Measurements from ENCODE around the gene UBE2R2. TPM values are rescaled to one million over a fixed set of nuclear protein-coding genes. Genes with fewer than 3 reads are reported as not detected.

The UBE2R2 gene
- total RNA-seq, 4 donors from 2014 or later = 29.7 to 39.9 (median 34.8) TPM

DNA sequence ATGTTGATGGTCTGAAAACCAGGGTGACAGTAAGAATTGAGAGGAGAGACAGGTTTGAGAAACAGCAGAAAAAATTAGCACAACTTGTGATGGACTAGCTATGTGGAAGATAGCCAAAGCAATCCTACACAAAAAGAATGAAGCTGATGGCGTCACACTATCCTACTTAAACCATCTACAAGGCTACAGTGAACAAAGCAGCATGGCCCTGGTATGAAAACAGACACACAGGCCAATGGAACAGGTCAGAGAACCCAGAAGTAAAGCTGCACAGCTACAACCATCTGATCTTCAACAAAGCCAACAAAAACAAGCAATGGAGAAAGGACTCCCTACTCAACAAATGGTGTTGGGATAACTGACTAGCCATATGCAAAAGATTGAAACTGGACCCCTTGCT lies 7.5 kb upstream of the UBE2R2 start:
- TF ChIP-seq, protein P1, sequence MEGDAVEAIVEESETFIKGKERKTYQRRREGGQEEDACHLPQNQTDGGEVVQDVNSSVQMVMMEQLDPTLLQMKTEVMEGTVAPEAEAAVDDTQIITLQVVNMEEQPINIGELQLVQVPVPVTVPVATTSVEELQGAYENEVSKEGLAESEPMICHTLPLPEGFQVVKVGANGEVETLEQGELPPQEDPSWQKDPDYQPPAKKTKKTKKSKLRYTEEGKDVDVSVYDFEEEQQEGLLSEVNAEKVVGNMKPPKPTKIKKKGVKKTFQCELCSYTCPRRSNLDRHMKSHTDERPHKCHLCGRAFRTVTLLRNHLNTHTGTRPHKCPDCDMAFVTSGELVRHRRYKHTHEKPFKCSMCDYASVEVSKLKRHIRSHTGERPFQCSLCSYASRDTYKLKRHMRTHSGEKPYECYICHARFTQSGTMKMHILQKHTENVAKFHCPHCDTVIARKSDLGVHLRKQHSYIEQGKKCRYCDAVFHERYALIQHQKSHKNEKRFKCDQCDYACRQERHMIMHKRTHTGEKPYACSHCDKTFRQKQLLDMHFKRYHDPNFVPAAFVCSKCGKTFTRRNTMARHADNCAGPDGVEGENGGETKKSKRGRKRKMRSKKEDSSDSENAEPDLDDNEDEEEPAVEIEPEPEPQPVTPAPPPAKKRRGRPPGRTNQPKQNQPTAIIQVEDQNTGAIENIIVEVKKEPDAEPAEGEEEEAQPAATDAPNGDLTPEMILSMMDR (IDR thresholded peaks at IDR 0.05) = no peak
- no peak for TF ChIP-seq POLR2A (IDR thresholded peaks at IDR 0.05)
- DNase-seq = no peak
- Histone ChIP-seq H3K27me3 (no peaks in the 10 kb centered on the region), H3K4me3 (no peak overlapping the region), H3K27ac (no peak overlapping the region), H3K9me3 (no peaks in the 10 kb centered on the region), H3K36me3 (no peaks in the 10 kb centered on the region), H3K4me1 (peaks cover 0 to 8% (median 1%) of the 10 kb centered on the region in 4 donors)

DNA sequence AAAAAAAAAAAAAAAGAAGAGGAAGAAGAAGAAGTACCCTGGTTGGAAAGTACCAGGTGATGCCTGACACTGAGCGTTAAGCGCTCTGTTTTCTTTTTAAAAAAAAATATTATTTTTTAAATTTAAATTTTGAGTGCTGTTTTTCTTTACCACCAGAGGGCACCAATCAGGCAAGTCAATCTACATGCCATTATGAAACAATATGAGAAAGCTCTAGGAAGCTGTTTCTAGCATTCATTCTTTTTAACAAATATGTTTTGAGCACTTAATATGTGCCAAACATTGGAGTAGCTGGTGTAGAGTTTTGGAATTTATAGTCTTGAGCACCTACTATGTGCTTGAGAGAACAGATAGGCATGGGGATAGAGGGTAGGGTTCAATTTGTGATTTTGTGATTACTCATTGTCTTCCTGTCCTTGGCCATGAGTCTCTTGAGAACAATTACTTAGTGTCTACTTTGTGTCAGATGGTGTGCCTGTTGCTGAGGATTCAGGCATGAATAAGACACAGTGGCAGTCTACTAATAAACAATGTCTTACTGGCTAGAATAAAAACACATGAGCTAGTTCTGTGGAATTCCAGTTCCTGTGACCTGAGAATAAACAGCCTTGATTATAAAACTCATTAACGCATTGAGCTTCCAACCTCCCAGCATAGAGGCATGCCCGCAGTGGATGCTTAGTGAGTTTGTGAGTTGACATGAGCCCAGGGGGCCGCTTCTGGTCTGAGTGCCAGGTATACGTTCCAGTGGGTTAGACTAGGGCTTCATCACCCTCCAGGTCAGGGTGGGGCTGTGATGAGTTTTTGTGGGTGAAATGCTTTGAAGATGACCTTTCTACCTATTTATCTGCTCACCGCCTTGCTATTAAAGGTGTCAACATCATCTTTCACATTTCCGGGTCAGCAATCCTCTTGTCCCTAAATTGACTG lies 3.0 kb upstream of the UBE2R2 start:
- Histone ChIP-seq H3K4me3 (no peak overlapping the region), H3K27ac (peak overlapping the region; percentile 34 to 100 (median 99)), H3K27me3 (no peaks in the 10 kb centered on the region), H3K9me3 (no peaks in the 10 kb centered on the region), H3K36me3 (no peaks in the 10 kb centered on the region), H3K4me1 (peaks cover 0 to 31% (median 4%) of the 10 kb centered on the region in 4 donors)
- peak in 2 of 3 donors; percentile 61 to 65 for DNase-seq
- no peak for TF ChIP-seq POLR2A (IDR thresholded peaks at IDR 0.05)
- TF ChIP-seq, protein P1 (IDR thresholded peaks at IDR 0.05) = peak; percentile 65 to 79 (median 70)

DNA sequence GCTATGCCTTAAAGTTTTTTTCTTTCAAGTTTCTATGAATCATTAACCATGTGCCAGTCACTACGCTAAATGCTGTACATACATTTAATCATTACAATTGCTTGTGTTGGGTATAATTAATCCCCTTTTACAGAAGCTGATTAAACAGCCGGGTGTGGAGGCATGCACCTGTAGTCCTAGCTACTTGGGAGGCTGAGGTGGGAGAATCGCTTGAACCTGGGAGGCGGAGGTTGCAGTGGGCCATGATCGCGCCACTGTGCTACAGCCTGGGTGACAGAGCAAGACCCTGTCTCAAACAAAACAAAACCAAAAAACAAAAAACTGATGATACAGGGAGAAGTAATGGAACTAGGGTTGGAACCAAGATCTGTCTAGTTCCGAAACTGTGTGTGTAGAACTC lies 1.2 kb upstream of the UBE2R2 start:
- no peak for DNase-seq
- H3K9me3 ChIP-seq = no peaks in the 10 kb centered on the region

DNA sequence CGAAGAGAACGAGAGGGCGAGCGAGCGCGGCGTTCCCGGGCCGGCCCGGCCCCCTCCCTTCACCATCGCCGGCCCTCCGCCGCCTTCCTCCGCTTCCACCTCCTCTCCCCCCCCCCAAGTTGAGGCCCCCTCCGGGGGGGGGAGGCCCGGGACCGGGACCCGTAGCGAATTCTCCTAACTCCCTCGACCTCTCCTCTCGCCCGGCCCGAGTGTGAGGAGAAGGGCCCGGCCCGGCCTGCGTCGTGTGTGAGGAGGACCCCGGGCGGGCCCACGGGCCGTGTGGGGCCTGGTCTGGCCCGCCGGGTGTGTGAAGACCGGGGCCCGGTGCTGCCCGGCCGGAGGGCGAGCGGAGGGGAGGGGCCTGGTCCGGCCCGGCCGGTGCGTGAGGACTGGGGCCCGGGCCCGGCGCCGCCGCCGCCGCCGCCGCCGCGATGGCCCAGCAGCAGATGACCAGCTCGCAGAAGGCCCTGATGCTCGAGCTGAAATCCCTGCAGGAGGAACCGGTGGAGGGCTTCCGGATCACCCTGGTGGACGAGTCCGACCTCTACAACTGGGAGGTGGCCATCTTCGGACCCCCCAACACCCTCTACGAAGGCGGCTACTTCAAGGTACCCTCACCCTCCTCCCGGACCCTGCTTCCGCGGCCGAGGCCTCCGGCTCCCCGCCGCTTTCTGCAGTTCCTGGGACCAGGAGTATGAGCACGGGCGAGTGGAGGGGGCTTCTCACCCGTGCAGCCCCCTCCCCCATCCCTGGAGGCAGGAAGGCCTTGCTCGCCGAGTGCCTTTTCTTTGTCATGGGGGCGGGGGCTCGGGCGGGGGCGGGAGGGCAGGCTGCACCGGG lies 587 bp downstream of the UBE2R2 start:
- Histone ChIP-seq H3K27ac (peak overlapping the region; percentile 99 to 100 (median 99)), H3K4me3 (peak overlapping the region; percentile 91 to 95 (median 92)), H3K9me3 (no peaks in the 10 kb centered on the region), H3K27me3 (no peaks in the 10 kb centered on the region), H3K36me3 (no peaks in the 10 kb centered on the region), H3K4me1 (peaks cover 0 to 63% (median 4%) of the 10 kb centered on the region in 4 donors)
- TF ChIP-seq POLR2A (IDR thresholded peaks at IDR 0.05) = peak in 1 of 2 donors; percentile 25
- TF ChIP-seq, protein P1 (IDR thresholded peaks at IDR 0.05) = peak in 3 of 6 experiments; percentile 7 to 35 (median 29)
- peak; percentile 48 to 75 (median 67) for DNase-seq

More for the DNA sequence above, 1.2 kb upstream of the UBE2R2 start:
- H3K4me1 ChIP-seq = peaks cover 0 to 49% (median 4%) of the 10 kb centered on the region in 4 donors
- H3K27ac ChIP-seq = peak overlapping the region; percentile 99 to 100 (median 99)
- no peaks in the 10 kb centered on the region for H3K27me3 ChIP-seq
- TF ChIP-seq, protein P1 (IDR thresholded peaks at IDR 0.05) = no peak
- no peak for TF ChIP-seq POLR2A (IDR thresholded peaks at IDR 0.05)
- peak overlapping the region in 1 of 4 donors; percentile 95 for H3K4me3 ChIP-seq
- H3K36me3 ChIP-seq = no peaks in the 10 kb centered on the region

DNA sequence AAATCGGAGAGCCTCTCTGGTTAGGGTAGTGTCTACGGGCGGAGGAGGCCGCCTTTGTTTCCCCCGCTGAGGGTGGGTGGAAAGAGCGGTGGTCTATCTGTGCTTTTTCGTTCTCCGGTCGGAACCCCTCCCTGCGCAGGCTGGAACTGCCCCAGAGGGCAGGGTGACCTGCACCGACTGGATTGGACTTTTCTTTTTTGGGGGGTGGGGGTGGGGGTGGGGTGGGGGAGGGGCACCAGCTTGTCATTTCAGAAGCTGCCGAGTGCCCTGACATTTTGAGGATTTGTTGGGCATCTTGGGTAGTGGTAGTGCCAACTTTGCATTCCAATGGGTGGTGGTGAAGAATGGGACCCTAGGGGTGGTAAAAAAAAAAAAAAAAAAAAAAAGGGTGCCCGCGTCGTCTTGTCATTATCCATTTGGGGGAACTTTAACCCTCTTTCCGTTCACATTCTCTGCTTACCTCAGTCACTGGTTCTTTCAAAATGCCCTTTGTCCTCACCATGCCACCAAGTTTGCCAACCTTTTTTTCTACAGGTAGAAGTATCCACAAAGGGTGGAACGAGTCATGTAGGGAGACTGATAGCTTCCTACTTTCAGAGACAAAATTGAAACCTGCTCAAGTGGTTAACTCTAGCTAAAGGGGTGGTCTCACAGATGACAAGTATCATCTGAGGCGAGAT lies 1.3 kb downstream of the UBE2R2 start:
- Histone ChIP-seq H3K9me3 (no peaks in the 10 kb centered on the region), H3K4me1 (peaks cover 0 to 63% (median 4%) of the 10 kb centered on the region in 4 donors), H3K27me3 (no peaks in the 10 kb centered on the region), H3K36me3 (no peaks in the 10 kb centered on the region), H3K27ac (peak overlapping the region; percentile 99 to 100 (median 99)), H3K4me3 (peak overlapping the region; percentile 91 to 95 (median 92))
- TF ChIP-seq, protein P1 (IDR thresholded peaks at IDR 0.05) = no peak
- peak in 1 of 2 donors; percentile 50 for TF ChIP-seq POLR2A (IDR thresholded peaks at IDR 0.05)
- peak in 1 of 3 donors; percentile 56 for DNase-seq

Measured in Peyer's patch (tissue), 4 donors.